Hippocampal formation (tissue), 2 donors: ENCODE data around the gene KAZN.

Experiments used
- DNase-seq, 2 donors: peaks; one replicate each; lab custom pipeline; 2025; lab: John Stamatoyannopoulos, UW

The KAZN gene

DNA sequence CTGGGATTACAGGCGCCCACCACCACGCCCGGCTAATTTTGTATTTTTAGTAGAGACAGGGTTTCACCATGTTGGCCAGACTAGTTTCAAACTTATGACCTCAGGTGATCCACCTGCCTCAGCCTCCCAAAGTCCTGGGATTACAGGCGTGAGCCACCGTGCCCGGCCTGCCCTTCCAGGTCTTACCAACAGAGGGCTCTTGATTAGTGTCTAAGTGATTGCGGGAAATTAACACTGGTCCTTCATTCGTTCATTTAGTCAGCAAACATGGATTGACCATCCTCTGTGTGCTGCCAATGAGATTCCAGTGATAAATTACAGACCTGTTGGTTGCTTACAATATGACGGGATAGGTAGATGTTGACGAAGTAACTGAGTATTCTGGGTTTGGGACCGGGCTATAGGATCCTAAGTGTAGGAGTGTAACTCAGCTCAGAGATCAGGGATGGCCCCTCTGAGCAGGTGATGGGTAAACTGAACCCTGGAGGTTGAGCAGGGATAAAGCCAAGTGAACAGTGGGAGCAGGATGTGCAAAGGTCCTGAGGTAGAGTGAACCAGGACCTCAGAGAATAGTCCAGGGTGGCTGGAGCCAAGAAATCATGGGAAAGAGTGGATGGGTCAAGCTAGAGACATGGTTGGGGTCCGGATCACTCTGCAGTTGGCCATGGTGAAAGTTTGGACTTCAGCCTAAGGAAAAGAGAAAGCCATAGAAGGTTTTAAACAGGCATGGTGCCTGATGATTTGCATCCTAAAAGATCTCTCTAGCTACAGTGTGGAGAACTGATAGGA is 171.2 kb downstream of the KAZN start:
- no peak for DNase-seq

DNA sequence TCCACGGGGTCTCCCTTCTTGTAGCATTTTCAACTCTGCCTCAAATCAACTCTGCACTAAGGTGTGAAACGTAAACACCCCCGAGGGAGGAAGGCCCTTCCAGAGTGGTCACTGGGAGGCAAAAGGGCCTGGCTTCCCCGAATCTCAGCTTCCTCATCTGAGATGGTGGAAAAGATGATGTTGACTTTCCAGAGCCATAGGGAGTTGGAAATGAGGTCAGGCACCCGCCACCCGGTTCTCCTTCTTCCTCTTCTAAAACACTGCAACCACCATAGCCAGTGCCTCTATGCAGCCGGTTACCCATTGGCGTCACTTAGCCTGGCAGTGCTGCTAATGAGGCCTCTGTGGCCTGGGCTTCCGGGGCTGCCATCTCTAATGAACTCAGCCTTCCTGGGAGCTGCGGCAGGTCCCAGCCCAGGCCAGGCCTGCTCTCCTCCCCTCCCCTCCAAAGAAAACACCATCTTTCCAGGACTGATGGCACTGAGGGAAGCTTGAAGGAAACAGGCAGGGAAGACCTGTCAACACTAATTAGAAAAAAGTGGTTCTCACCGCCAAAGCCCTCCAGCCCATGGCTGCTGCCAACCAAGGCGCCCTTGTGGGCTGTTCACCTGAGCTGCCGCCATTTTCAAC is 175.0 kb downstream of the KAZN start:
- no peak for DNase-seq

DNA sequence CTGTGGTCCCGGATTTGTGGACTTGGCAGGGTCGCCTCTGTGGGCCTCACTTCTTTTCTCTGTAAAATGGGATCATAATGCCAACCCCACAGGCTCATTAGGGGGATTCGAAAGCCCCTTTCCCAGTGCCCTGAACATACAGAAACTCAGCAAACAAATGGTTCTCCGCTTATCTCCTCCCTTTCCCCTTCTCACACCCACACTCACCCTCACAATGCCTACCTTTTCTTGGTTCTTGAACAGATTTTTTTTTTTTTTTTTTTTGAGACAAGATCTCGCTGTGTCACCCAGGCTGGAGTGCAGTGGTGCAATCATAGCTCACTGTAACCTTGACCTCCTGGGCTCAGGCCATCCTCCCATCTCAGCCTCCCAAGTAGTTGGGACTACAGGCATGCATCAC is 175.7 kb downstream of the KAZN start:
- no peak for DNase-seq

DNA sequence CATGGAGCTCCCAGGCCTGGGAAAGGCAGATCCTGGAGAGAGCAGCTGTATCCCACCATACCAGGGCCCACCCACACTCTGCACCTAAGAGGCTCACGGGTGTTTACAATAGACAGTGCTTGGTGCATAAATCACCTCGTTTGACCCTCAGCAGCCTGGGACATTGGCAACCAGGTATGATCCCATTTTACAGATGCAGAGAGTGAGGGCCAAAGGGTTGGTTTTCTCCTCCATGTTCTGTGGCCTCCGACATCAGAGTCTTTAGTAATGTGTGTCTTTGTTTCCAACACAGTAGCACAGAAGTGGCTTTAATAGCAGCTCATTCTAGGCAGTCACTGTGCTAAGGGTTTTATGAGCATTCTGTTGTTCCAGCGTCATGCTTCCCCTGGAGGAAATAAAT is 176.5 kb downstream of the KAZN start:
- no peak for DNase-seq

DNA sequence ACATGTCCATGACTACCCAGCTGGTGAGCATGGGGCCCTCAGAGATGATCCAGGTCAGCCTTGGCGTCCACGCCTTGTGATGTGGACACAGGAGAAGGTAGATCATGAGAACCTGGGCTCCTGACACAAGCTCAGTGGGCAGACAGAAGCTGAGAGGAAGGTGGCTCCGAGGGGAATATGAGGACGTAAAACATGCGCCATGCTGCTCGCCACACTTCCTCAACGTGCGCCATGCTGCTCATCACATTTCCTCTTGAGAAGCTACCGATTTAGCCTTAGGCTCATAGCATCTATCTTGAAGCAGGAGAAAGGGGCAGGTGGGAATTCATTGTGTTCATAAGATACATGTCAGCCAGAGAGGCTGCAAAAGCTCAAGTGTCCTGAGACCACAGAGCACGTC is 176.9 kb downstream of the KAZN start:
- no peak for DNase-seq

DNA sequence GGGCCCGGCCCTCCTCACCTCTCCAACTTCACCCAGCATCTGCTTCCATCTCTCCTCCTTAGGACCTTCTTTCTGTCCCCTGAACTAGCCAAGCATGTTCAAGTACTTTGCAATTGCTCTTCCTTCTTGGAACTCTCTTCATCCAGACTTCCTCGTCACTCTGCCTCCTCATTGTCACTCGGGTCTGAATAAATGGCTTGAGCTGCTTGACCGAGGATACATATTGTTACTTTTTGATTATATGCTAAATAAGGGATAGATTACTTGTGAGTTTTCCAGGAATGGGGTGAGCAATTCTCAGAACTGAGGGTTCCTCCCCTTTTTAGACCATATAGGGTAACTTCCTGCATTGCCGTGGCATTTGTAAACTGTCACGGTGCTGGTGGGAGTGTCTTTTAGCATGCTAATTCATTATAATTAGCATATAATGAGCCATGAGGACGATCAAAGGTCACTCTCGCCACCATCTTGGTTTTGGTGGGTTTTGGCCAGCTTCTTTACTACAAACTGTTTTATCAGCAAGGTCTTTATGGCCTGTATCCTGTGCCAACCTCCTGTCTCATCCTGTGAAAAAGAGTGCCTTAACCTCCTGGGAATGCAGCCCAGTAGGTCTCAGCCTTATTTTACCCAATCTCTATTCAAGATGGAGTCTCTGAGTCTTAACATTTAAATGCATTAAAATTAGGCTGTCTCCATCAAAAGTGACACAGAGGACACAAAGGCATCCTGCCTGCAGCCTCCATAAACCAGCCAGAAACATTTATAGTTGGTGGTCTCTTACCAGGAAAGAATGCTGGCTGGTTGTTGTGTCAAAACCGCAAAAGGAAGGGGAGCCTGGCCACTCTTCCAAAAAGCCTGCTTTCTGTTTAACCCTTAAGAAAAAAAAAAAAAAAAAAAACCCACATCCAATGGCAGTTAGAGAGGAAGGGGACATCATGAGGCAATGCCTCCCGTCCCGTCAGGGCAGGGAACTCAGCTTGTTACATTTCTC is 179.3 kb downstream of the KAZN start:
- no peak for DNase-seq

DNA sequence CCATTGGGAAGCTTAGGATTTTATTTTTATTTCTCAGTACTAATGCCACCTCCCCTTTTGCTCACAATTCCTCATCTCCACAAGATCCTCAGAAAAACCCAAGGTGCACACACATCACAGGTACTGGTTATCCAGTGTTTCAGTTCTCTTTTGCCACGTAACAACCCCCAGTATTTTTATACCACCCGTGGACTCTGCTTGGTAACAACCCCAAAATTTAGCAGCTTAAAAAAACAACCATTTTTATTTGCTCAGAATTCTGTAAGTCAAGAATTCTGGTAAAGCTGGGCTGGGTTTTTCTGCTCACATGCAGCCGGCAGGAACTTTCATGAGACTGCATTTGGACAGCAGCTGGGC is 180.0 kb downstream of the KAZN start:
- DNase-seq, result no peak

DNA sequence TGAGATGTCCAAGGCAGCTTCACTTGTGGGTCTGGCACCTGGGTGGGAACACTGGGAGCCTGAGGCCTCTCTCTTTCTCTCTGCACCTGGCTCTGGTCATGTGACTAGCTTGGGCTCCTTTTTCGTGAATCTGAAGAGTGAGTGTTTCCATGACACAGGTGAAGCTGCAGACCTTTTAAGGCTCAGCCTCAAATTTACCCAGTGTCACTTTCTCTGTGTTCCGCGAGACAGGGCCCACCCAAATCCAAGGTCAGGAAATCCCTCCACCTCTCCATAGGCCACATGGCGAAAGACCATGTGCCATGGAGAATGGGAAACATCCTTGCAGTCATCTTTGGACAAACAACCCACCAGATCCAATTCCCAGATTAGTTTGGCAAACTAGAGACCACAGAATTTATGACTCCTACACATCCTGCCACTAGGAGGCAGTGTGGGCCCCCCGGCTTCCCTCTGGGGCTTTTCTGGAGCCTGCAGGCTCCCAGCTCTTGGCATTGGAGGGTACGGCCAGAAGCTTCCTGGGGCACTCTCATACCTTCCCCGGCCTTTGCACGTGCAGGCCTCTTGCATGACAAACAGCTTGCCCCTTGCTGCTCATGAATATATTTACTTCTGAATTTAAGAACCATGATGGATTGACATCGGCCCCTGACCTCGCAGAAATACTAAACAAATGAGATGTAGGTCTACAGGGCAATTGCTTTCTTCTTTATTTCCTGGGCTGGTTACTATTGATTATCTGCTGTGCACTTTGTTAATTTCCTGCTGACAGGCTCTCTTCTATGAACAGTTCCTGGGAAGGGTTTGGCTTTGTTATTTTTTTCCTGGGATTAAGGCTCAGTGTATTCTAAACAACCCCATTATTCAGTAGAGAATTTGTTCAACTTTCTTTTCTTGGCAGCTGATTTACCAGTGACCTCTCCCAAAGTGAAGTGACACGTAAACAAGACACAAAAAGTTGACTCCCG is 180.7 kb downstream of the KAZN start:
- DNase-seq, result peak in 1 of 2 donors; percentile 14

DNA sequence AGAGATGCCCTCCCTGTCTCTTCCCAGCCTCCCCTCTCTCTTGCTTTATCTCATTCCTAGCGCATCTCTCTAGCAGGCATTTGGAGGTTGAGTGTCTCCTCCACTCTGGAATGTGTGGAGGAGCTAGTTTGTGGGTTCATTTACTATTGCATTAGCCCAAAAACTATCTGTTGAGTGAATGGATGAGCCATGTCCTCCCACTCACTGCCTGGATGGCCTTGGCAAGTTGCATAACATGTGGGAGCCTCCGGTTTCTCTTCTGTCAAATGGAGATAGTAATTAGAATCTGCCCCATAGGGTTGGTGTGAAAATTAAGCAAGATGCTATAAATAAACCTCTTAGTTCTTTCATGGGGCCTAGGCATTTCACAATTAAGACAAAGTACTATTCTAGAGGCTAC is 181.8 kb downstream of the KAZN start:
- no peak for DNase-seq

DNA sequence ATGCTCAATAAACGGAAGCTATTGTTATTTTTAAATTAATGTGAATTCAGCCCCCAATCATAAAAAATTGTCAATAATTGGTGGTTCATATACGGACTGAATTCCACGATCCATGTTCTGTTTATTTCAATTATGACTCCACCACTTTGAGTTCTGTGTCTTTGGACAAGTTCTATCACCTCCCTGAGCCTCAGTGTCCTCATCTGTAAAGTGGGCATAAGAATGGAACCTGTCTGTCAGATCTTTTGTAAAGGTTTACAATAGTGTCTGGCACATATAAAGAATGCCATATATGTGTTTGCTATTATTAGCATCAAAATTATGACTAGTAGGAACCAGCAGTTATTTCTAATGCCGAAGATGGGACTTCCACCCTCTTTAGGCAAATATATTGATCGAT is 183.3 kb downstream of the KAZN start:
- DNase-seq, result no peak

DNA sequence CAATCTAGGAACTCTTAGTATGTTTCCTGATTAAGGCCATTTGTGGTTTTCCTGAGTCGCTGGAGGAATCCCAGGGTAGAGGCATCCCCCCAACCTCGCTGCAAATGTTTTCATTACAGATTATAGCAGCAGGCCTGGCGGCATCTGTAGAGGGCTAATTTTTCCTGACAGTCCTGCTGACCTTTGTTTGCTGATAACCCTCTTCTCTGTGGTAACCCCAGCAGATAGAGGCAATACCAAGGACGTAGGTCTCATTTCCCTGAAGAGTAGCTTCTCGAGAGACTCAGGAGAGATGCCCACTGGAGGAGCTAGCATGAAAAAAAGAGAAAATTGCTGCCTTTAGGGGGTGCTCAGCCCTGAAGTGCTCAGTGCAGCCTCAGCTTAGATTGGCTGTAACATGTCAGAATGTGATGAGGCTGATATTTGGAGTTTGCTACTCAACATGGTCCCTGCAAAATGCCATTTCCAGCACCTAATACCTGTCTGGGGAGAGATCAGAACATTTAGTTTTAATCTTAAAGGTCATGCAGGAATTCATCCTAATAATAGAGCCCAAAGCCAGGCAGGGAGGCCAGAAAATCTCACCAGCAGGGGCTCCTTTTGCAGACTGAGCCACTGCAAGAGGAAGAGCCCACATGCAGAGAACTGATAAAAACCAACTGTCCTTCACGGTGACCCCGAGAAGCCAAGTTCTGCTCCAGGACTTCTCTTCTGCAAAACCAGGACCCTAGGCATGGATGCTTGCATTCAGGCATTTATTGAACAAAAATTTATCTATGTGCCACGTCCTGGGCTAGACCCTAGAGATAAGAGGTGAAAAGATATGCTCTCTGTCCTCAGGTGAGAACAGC is 184.5 kb downstream of the KAZN start:
- DNase-seq, result no peak

DNA sequence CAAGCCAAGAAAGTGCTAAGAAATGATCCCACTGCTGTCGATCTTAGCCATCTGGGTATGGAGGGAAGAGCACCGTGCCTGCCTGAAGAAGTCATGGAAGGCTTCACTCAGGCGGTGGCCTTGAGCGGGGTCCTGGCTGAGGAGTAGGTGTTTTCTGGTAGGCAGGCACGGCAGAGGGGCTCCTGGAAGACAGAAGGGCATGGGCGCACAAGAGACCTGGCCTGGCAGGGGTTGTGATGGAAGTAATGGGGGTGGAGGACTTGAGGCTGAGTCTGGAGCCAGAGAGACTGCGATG is 185.1 kb downstream of the KAZN start:
- DNase-seq, result no peak

DNA sequence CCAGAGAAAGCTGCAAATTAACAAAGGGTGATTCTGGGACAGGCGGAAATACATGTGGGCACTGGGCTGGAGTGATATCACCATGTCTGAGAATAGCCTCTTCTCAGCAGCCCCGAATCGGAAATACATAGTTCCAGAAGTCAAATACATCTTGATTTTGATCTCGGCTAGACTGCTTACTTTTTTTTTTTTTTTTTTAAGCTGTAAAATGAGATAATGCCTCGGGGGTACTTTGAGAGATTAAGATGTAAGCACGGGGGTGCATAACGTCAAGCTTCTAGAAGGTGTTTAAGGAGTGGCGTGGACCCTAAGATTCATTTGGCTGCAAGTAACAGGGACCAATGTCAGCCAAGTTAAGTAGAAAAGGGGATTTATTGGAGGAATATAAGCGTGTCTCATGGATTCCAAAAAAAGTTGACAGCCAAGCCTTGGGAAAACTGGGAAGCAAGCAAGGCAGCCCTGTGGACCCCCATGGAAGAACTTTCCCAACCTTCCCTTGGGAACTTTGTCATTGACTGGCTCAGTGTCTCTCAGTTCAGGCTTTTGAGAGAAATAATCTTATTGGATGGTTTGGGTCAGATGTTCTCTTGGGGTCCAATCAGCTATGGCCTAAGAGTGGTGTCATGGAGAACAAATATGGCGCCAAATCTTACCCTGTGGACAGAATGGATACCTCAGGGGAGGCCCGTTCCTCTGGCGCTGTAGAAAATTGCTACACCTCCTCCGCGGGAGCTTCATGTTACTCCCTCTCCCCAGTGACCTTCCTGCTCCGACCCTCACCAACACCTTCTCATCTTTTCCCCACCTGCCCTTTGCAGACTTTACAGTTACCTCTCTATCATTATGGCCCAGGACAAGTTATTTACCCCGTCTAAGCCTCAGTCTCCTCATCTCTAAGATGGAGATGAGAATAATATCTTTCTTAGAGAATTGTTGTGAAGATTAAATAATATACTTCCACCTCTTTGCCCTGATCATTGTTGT is 186.6 kb downstream of the KAZN start:
- no peak for DNase-seq

DNA sequence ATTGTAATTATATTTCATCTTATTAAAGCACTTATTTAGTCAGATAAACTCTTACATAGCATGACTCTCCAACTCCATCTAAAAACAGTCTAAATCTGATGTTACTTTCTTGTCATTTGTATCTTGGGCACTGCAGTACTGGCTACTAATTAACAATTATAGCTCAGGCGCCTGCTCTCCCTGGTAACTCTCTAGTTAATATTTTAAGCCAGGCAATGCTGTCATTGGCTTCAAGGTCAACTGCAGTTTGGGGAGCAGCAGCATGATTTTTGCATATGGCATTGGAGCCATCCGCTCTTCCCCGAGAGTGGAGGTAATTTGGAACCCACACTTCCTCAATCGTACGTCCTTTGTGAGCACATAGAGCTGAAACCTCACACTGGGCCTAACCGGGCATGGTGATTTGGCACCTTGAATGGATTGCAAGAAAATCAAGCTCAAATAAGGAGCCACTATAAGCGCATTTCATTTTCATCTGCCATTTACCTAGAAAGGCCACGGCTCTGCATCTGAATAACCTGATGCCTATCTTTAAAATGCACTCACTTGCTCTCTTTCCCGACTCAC is 187.7 kb downstream of the KAZN start:
- no peak for DNase-seq

DNA sequence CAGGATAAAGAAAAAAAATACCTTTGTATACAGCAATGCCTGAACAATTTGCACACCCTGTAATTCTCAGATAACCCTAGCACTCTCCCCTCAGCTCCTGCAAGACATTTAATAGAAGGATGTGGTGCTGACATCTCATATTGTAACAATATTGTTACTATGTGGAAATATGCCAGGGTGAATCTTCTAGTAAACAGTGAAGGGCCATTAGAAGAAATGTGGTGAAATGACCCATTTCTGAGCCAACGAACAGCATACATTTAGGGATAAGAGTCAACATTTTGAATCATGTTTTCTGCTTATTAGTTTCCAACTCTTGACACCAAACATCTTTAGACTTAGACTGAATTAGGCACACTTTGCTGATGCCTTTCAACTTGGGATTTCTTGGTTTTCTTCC is 188.2 kb downstream of the KAZN start:
- no peak for DNase-seq

DNA sequence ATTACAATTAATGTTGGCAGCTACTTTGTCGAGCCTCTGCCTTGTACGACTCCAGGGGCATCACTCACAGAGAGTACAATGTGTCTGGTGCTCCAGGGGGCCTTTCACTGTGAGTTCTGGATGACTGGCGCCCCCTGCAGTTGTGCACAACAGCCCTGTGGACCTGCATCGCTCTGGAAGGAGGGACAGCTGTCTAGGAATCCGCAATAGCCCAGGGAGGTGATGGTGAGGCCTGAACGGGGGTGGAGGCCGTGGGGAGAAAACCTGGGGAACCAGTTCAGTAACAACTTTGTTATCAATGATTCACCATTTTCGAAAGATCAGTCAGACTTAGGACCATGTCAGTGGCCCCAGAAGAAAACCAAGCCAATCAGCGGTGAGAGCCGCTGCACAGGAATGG is 189.1 kb downstream of the KAZN start:
- no peak for DNase-seq

DNA sequence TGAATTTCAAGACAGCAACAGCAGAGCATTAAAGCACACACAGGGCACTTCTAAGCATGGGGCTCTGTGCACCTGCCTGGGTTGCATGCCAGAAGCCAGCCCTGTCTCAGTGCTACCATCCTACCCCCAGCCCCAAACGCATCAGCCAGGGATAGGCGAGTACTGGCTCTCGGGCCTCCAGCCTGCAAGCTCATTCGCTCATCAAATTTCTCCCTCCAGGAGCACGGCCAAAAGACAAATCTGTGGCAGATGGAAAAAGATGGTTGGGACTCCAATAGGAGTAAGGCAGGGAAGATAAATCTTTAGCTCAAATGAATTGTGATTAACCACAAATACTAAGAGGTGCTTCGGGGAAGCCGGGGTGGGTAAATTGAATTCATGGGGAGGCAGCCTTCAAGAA is 189.6 kb downstream of the KAZN start:
- no peak for DNase-seq

DNA sequence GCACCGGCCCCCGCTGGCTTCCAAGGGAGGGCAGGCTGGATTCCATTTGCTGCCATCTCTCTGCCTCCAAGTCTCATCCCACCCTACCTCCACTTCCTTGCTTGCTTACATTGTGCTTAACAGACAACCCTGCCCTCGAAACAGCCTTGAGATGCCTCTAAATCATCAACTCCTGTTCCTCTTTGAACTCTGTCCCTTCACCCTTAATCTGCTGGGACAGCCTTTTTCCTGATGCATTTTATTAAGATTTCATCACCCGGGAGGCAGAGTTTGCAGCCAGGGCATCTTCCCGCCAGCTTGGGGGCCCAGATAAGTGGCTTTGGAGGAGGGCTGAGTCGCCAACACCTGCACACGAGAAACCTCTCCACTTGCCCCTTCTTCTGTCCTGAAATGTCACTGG is 192.5 kb downstream of the KAZN start:
- no peak for DNase-seq

DNA sequence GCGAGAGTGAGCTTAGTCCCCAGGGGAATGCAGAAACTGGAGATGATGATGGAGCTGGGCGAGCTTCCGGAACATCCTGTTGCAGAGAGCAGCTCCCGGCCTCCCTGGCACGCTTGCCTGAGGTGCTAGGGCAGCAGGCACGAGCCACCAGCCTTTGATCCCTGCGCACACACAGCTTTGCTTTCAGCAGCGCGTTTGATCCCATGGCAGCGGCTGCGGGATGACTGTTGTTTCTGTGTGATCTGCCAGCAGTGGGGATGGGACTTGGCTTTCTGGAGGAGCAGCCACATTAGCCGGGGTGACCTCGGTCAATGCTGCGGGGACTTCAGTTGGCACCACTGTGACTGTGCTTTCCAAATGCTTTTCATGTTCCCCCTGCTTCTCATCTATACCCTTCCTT is 193.2 kb downstream of the KAZN start:
- DNase-seq, result no peak
